H9 (cell line): Measurements from ENCODE around the gene B3GNT4. TPM values are rescaled to one million over a fixed set of nuclear protein-coding genes. Genes with fewer than 3 reads are reported as not detected.

ENCODE experiments used
- DNase-seq: peaks from one replicate; pipeline ENCODE4 v3.0.0-alpha.2; 2017
- H2AFZ ChIP-seq: one replicate; pipeline ENCODE4 v1.6.1; 2013; ENCODE audit warnings: mild to moderate bottlenecking, low read length, control low read depth, moderate library complexity
- H2AK5ac ChIP-seq: 2 replicates; pipeline ENCODE4 v1.6.1; 2013; ENCODE audit warnings: low read length, control low read depth, mixed read lengths; ENCODE audit not compliant: insufficient read length
- H2BK120ac ChIP-seq: one replicate; pipeline ENCODE4 v1.6.1; 2013; ENCODE audit warnings: low read depth, mild to moderate bottlenecking, low read length, control low read depth, inconsistent platforms; ENCODE audit not compliant: poor library complexity, severe bottlenecking
- H2BK12ac ChIP-seq: 2 replicates; pipeline ENCODE4 v1.6.1; 2013; ENCODE audit warnings: low read length, control low read depth, mixed read lengths, low read depth; ENCODE audit not compliant: insufficient read length
- H2BK15ac ChIP-seq: 2 replicates; pipeline ENCODE4 v1.6.1; 2013; ENCODE audit warnings: low read depth, low read length, control low read depth
- H2BK20ac ChIP-seq: one replicate; pipeline ENCODE4 v1.6.1; 2013; ENCODE audit warnings: low read depth, mild to moderate bottlenecking, low read length, control low read depth, inconsistent platforms; ENCODE audit not compliant: poor library complexity, severe bottlenecking
- H2BK5ac ChIP-seq: 2 replicates; pipeline ENCODE4 v1.6.1; 2013; ENCODE audit warnings: low read length, control low read depth, mixed read lengths; ENCODE audit not compliant: insufficient read length
- H3K14ac ChIP-seq: 2 replicates; pipeline ENCODE4 v1.6.1; 2013; ENCODE audit warnings: low read length, control low read depth; ENCODE audit not compliant: insufficient read depth
- H3K18ac ChIP-seq: 2 replicates; pipeline ENCODE4 v1.6.1; 2013; ENCODE audit warnings: low read depth, mild to moderate bottlenecking, mixed read lengths, low read length, control low read depth; ENCODE audit not compliant: insufficient read length
- H3K23ac ChIP-seq: 2 replicates; pipeline ENCODE4 v1.6.1; 2013; ENCODE audit warnings: low read length, control low read depth, mixed read lengths, low read depth; ENCODE audit not compliant: insufficient read length
- H3K23me2 ChIP-seq: 2 replicates; pipeline ENCODE4 v1.6.1; 2013; ENCODE audit warnings: low read depth, mild to moderate bottlenecking, mixed read lengths, low read length, control low read depth; ENCODE audit not compliant: insufficient read length, poor library complexity, severe bottlenecking
- H3K27ac ChIP-seq: 2 replicates; pipeline ENCODE4 v1.5.1; 2013; ENCODE audit warnings: low read length, control low read depth, mixed read lengths, low read depth; ENCODE audit not compliant: insufficient read length
- H3K27me3 ChIP-seq: 2 replicates; pipeline ENCODE4 v1.6.1; 2013; ENCODE audit warnings: low read length, control low read depth, inconsistent platforms; ENCODE audit not compliant: insufficient read depth
- H3K4ac ChIP-seq: 2 replicates; pipeline ENCODE4 v1.6.1; 2013; ENCODE audit warnings: low read depth, mild to moderate bottlenecking, control low read depth, inconsistent platforms, low read length, moderate library complexity
- H3K4me1 ChIP-seq: 2 replicates; pipeline ENCODE4 v1.6.1; 2013; ENCODE audit warnings: low read length, control low read depth, inconsistent platforms; ENCODE audit not compliant: insufficient read depth
- H3K4me2 ChIP-seq: 2 replicates; pipeline ENCODE4 v1.6.1; 2013; ENCODE audit warnings: low read length, control low read depth, mixed read lengths; ENCODE audit not compliant: insufficient read length, insufficient read depth
- H3K56ac ChIP-seq: 2 replicates; pipeline ENCODE4 v1.6.1; 2013; ENCODE audit warnings: low read depth, mild to moderate bottlenecking, mixed read lengths, low read length, control low read depth; ENCODE audit not compliant: insufficient read length
- H3K79me1 ChIP-seq: 2 replicates; pipeline ENCODE4 v1.6.1; 2013; ENCODE audit warnings: low read depth, mild to moderate bottlenecking, moderate library complexity, low read length, control low read depth, inconsistent platforms; ENCODE audit not compliant: insufficient read depth, poor library complexity, severe bottlenecking
- H3K79me2 ChIP-seq: 2 replicates; pipeline ENCODE4 v1.6.1; 2013; ENCODE audit warnings: low read length, control low read depth, inconsistent platforms; ENCODE audit not compliant: insufficient read depth
- H3K9ac ChIP-seq: 2 replicates; pipeline ENCODE4 v1.6.1; 2013; ENCODE audit warnings: low read length, control low read depth, mixed read lengths; ENCODE audit not compliant: insufficient read length; ENCODE audit errors: extremely low read depth
- H3K9me3 ChIP-seq: one replicate; pipeline ENCODE4 v1.6.1; 2013; ENCODE audit warnings: low read depth, low read length, inconsistent platforms; ENCODE audit not compliant: control insufficient read depth
- H3T11ph ChIP-seq: one replicate; pipeline ENCODE4 v1.6.1; 2013; ENCODE audit warnings: mild to moderate bottlenecking, low read length, control low read depth, inconsistent platforms
- H4K20me1 ChIP-seq: one replicate; pipeline ENCODE4 v1.6.1; 2013; ENCODE audit not compliant: control insufficient read depth, insufficient read length, insufficient read depth
- H4K5ac ChIP-seq: 2 replicates; pipeline ENCODE4 v1.6.1; 2013; ENCODE audit warnings: low read depth, mild to moderate bottlenecking, mixed read lengths, low read length, control low read depth; ENCODE audit not compliant: insufficient read length
- H4K8ac ChIP-seq: replicated peaks from 2 replicates; pipeline ENCODE4 v1.6.1; 2013; ENCODE audit warnings: low read length, control low read depth, mixed read lengths, low read depth; ENCODE audit not compliant: insufficient read length
- H4K91ac ChIP-seq: 2 replicates; pipeline ENCODE4 v1.6.1; 2013; ENCODE audit warnings: low read depth, mild to moderate bottlenecking, moderate library complexity, mixed read lengths, low read length, control low read depth; ENCODE audit not compliant: insufficient read length
- H3K27ac Mint-ChIP-seq, 3 experiments: 2 replicates in 2 of 3; 3 replicates in 1 of 3; pipeline ENCODE4 v1.8.0; 2020 to 2021; ENCODE audit warnings: mixed read lengths in 3 of 3, mild to moderate bottlenecking in 1 of 3, moderate library complexity in 1 of 3
- H3K27me3 Mint-ChIP-seq: 2 replicates; pipeline ENCODE4 v1.8.0; 2021; ENCODE audit warnings: low read depth, mild to moderate bottlenecking, moderate library complexity, mixed read lengths
- H3K36me3 Mint-ChIP-seq, 3 experiments: 2 replicates in 2 of 3; 3 replicates in 1 of 3; pipeline ENCODE4 v1.8.0; 2020 to 2021; ENCODE audit warnings: low read depth in 3 of 3, mixed read lengths in 3 of 3; ENCODE audit not compliant: insufficient read depth in 1 of 3
- H3K4me1 Mint-ChIP-seq, 2 experiments: 2 replicates each; pipeline ENCODE4 v1.8.0; 2020; ENCODE audit warnings: mixed read lengths in 2 of 2
- H3K4me3 Mint-ChIP-seq, 2 experiments: 2 replicates in 1 of 2; 3 replicates in 1 of 2; pipeline ENCODE4 v1.8.0; 2020 to 2021; ENCODE audit warnings: mild to moderate bottlenecking in 2 of 2, mixed read lengths in 2 of 2, moderate library complexity in 1 of 2
- H3K9me3 Mint-ChIP-seq, 2 experiments: 2 replicates in 1 of 2; 3 replicates in 1 of 2; pipeline ENCODE4 v1.8.0; 2020; ENCODE audit warnings: mild to moderate bottlenecking in 2 of 2, mixed read lengths in 2 of 2, moderate library complexity in 1 of 2
- CTCF ChIP-seq: fragments of 200-600 bp; sonication (generic); conservative IDR thresholded peaks from 3 replicates; pipeline ENCODE4 v1.8.0; 2021; ENCODE audit warnings: antibody characterized with exemption, mild to moderate bottlenecking
- WGBS: extraction: QIAGEN DNeasy Blood & Tissue Kit; methylation state at CpG from one replicate; pipeline ENCODE4 v1.1.7; 2013; ENCODE audit warnings: missing lambda C conversion rate, low lambda C conversion rate, mixed read lengths; ENCODE audit not compliant: insufficient read length; ENCODE audit errors: extremely low coverage; 5-methylcytosine and 5-hydroxymethylcytosine counted together
- total RNA-seq: library from RNA; stranded (reverse); gene quantifications from 2 replicates; pipeline ENCODE4 v1.2.1, GENCODE V29; 2021

The B3GNT4 gene
- total RNA-seq, 1 experiment from 2014 or later: 1.0 TPM

DNA sequence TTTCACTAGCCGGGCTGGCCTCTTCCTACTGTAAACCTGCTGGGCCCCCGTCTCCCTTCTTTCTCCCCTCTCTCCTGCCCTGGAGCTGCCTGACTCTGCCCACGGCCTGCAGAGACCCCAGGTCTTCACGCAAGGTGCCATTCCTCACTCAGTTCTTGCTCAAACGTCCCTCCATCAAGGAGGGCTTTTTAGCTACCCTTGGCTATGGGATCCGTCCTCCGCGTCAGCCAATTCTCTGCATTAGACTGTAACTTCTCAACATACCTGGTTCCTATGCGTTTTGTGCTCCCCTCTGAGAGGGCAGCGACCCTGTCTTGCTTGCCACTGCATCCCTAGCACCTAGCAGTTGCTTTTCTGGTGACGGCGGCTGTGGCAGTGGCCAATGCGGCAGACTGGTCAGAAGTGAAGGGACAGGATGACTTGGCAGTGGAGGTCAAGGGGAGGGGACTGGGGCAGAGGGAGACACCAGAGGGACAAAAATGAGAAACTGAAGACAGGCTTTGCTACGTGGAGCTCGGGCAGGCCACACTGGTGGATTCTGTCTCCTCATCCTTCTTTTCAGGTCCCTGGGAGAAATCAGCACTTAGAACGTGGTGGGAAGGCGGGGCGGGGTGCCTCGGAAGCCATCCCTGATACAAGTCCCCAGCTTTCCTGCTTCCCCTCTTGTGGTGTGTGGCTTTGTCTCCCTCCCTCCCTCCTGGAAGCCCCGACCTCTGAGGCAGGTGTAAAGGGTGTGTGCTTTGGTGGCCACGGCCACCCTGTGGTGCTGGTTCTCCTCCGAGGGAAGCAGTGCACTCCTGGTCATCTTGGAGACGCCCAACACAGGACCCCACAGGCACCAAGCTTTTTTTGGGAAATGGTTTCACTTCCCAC is 1.8 kb downstream of the B3GNT4 start:
- Mint-ChIP-seq H3K27me3 (peaks cover 50% of the 10 kb centered on the region), H3K4me3 (peak overlapping the region; percentile 53 to 75), H3K36me3 (peaks cover 16 to 31% (median 26%) of the 10 kb centered on the region in 3 experiments; a peak in 6 of 7 replicates), H3K4me1 (peaks cover 25 to 30% of the 10 kb centered on the region in 2 experiments), H3K27ac (no peak overlapping the region), H3K9me3 (no peaks in the 10 kb centered on the region)
- Histone ChIP-seq H3K9ac (no peak overlapping the region), H3K56ac (no peak overlapping the region), H4K20me1 (no peaks in the 10 kb centered on the region), H4K8ac (no peak overlapping the region), H2BK15ac (no peak overlapping the region), H3K27ac (no peak overlapping the region), H3K79me1 (no peaks in the 10 kb centered on the region), H3K18ac (no peak overlapping the region), H3K9me3 (no peaks in the 10 kb centered on the region), H3K14ac (no peak overlapping the region), H2BK120ac (no peak overlapping the region), H3K4ac (no peak overlapping the region), H2BK5ac (no peak overlapping the region), H3K79me2 (no peaks in the 10 kb centered on the region), H3K4me2 (no peak overlapping the region), H3K4me1 (no peaks in the 10 kb centered on the region; the same call in 1 of the 2 replicates), H4K5ac (no peak overlapping the region), H4K91ac (no peak overlapping the region), H3K23ac (no peak overlapping the region), H2AFZ (no peak overlapping the region), H2BK20ac (no peak overlapping the region), H2AK5ac (no peak overlapping the region), H3K27me3 (peaks cover 4% of the 10 kb centered on the region; the same call in 1 of the 2 replicates), H3T11ph (no peak overlapping the region), H3K23me2 (peaks cover 7% of the 10 kb centered on the region), H2BK12ac (no peak overlapping the region)
- no CpG with 5 or more reads among the region's 23 CpGs for WGBS
- TF ChIP-seq CTCF: no peak
- DNase-seq: no peak
